HG02885 (cell line): ENCODE results near the gene CDK5RAP2.

ENCODE experiments used
- ATAC-seq: cut with Tn5 transposase; IDR thresholded peaks from one replicate; pipeline ENCODE4 v1.9.1; 2021; ENCODE audit warnings: mild to moderate bottlenecking; ENCODE audit not compliant: unreplicated experiment, poor library complexity

CDK5RAP2 gene

DNA sequence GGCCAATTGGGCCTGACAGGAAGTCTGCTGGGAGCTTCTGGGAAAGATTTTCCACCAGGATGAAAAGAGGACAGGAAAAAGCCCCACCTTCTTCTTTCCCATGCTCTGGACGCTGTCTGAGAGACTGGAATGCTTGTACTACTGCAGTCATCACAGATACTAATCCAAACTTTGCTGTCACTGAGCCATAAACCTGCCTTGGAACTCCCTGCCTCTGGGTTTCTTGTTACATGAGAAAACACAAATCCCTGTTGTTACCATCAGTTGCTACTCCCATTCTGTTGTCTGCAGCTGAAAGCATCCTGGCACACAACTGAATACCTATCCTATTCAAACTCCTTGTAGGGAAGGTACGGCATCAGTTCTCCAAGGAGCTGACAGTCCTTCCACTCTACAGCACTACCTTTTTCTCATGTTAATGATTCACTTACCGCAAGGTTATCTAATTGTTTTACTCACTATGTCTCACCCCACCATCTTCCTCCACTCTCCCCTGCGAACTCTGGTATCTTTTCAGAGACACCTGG, 167.5 kb downstream of the CDK5RAP2 start:
- no peak for ATAC-seq

DNA sequence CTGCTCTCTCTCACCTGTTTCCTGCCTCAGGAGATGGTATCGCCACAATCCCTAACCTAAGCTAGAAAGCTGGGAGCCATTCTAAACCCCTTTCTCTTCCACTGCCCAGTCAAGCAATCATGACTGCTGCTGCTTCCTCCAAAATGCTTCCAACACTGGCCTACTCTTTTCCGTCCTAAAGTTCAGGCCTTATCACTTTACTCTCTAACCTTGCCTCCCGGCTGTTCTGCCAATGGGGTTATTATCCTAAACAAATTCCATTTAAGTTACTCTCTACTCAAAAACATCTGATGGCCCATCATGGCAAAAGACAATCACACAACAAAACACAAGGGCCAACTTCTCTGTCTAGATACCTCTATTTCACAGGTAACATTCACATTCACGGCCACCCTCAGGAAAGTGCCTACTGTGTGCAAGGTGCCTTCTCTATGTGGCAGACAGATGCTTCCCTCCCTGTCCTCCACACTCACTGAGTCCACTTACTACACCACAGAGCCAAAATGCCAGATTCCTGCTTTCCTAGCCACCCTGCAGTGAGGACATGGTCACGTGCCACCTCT, 168.0 kb downstream of the CDK5RAP2 start:
- no peak for ATAC-seq

DNA sequence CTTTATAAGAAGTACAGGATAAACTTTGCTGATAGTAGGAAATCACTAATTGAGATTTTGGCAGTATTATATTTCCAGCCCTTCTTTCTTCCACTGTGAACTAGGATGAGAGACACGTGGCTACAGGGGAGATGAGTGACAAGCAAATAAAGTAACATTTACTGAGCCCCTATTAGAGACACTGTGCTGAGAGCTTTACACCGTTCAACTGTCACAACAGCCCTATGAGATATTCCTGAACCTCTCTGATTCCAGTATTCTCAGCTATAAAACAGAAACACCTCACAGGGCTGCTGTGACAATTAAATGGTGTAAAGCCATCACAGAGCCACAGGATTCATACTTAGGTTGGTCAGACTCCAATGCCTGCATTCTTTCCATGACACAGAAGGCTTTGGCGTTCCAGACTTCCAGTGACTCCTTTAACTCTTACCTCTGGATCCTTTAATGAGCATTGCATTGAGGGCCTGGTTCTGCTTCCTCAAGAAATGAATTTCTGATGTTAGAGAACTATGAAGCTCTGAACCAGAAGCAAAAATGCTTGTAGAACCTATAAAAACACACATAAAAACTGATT, 169.0 kb downstream of the CDK5RAP2 start:
- no peak for ATAC-seq

DNA sequence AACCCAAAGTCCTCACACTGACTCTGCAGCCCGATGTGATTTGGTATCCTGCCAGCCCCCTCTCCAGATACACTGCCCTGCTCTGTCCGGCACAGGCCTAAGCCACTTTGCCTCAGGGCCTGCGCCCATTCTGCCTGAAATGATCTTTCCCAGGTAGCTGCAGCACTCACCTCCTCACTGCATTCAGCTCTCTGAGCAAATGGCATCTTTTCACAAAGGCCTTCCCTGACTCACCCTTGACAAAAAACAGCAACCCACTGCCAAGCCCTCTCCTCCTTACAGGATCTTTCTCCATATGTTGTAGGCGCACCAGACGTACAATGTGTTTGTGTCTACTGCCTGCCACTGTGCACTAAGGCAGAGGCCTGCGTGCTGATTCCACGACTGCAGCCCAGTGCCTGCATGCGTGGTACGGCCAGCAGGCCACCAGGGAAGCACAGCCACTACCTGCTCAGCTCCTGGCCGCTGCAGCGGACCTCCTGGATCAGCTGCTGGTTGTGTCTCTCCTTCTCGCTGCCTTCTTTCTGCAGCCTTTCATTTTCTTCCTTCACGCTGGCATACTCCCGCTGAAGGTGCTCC, 171.2 kb downstream of the CDK5RAP2 start:
- no peak for ATAC-seq

DNA sequence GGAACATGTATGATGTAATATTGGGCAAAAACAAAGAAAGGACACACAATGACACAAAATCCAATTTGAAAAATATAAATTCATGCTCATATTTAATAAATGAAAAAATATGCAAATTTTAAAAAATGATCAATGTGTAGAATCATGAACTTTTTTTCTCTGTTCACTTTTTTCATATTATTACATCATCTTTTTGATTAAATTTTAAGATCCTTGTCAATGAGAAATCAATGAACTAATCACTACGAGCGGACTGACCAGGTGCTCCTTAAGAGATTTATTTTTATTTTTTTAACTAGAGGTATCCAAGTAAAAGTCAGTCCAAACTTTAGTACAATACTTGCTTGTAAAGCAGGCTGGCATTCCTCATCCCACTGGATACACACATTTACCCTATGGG, 174.1 kb downstream of the CDK5RAP2 start:
- no peak for ATAC-seq

DNA sequence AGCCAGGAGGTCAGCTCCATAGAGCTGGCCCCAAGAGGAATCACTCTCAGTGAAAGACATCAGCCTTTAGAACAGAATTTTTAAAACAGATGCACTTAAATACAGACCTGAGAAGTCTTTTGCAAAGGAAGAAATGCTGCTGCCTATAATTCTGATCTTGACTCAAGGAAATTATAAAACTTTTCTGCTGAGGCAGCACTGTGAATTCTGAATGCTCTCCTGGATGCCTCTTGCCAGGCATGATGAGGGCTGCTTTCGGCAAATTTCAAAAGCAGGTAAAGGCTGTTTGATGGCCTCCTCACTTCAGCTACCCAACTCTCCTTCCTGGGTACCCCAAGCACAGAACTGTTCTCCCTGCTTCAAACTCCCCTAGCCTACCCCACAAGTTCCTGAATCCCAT, 174.8 kb downstream of the CDK5RAP2 start:
- no peak for ATAC-seq

DNA sequence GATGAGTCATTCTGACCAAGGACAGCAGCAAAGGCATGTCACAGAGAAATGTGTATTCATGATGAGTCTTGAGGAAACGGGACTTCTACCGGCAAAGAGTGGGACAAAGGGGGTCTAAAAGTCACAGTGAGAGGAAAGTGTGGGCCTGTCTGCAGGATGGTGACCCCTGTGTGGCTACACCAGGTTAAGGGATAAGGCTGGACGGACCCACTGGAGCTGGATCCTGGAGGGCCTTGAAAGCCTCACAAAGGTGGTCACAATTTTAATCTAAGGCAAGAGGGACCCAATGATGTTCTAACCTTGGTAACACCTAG, 176.5 kb downstream of the CDK5RAP2 start:
- ATAC-seq = no peak

DNA sequence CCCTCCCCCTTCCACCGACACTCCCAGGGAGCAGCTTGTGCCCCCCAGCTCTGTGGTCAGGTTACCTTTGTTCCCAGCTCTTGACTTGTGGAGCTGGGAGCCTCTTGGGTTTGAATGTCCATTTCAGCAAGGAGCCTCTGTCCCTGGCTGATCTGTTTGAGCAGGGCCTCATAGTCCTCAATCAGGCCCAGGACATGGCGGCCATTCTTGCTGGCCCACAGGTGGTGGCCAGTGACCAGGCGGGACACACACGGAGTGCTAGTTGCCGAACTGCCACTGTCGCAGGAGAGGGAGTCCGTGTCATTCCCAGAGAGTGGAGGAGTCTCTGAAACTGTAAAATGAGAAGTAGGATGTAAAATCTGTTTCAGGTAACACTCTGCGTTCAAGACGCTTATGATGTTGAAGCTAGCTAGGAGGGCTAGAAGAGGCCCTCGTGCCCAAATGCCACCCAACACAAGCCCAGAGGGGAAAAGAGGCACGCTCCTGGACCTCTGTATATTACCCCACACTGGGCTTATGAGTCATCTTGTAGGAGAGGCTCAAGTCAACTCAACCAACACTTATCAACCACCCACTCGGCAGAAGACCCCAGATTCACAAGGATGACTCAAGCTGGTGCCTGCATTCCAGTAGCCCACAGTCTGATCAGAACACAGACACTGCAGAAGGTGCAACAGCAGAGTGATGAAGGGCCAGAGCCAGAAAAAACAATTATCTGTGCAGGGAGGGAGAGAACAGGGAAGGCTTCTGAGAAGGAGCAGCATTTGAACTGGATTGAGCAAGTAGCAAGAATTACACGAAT, 177.0 kb downstream of the CDK5RAP2 start:
- ATAC-seq = no peak

DNA sequence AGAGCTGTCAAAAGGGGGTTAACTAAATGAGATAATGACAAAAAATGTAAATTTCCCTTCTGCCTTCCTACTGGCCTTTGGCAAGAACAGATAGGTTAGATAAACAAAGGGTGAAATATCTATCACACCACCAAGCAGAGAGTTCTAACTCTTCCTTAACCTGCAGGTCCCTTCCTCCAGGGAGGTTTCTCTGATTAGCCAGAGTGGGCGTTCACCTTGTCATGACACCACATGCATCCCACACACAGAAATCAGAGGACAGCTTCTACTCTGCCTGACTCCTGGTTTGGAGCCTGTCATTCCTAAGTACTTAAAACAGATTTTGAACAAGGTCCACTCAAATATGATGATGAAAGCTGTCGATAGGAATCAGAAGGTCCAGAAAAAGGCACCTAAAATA, 180.0 kb downstream of the CDK5RAP2 start:
- no peak for ATAC-seq

DNA sequence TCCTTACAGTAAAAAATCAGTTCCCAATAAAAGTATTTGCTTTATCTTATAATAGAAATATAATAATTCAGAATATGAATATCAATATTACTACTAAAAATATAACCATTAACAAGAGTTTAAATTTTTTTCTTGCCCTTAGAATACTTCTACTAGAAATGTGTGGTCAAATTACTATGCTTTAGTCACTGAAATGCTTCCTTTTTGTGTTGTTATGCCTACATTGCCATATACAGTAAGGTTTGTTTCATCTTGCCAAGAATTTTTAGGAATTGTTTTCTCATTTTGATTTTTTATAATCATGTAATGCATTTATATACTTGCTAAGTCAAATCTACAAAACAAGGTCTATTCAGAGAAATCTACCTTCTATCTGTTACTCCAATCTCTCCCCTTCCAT, 181.7 kb downstream of the CDK5RAP2 start:
- no peak for ATAC-seq

DNA sequence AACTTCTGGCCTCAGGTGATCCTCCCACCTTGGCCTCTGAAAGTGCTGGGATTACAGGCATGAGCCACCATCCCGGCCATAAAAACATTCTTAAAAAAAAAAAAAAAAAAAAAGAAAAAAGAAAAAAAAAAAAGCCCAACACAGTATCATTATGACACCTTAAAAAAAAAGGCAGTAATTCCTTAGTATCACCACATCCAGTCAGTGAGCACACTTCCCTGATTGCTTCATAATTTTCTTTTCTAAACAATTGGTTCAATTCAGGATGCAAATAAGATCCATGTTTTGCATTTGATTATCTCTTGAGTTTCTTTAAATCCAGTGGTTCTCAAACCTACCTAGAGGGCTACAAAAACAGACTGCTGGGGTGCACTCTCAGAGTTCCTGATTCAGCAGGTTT, 182.5 kb downstream of the CDK5RAP2 start:
- ATAC-seq = no peak

DNA sequence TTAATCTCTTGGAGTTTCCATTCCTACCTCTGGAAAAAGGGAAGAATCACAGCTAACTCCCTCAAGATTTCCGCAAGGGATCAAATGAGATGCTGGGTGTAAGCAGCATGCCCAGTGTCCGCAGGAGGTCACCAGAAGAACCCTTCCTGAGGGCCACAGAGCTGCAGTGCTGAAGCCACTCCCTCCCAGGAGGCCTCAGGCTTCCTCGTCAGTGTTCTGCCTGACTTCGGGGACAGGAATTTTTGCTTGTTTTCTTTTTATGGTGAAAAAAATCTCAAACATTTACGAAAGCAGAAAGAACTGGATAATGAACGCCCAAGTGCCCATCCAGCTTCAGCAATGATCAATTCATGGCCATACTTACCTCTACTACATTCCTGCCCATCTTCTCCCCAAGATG, 183.0 kb downstream of the CDK5RAP2 start:
- ATAC-seq = no peak

DNA sequence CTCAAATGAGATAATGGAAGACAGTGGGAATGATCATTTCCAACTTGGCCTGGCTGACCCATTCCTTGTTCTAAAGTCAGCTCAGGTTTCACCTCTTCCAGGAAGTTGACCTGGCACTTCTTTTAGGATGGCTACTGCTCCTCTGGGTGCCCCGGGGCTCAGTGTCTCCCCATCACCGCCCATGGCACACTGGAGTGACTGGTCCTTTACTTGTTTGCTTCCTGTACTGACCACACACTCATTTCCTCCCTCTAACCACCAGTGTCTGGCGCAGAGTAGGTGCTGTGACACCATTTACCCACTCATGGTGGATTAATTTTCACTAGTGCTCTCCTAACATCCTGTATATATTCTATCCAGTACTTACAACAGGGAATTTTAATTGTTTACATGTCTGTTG, 183.5 kb downstream of the CDK5RAP2 start:
- ATAC-seq = no peak

DNA sequence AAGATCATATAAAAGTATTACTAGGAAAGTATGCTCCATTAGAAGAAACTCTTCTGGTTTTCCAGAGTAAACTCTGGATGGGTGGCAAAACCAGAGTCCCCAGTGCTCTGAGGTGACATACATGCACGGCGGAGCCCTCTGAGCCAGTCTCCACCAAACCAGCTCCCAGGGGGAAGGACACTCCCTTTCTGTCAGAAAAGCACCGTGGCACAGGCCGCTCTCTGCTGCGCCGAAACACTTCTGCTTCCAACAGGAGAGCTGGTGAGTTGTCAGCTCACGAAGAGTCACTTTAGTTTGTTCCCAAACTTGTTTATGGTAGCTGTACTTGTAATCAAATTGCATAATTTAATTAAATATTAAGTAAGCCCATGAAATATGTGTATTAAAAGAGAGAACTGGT, 184.6 kb downstream of the CDK5RAP2 start:
- ATAC-seq = no peak

DNA sequence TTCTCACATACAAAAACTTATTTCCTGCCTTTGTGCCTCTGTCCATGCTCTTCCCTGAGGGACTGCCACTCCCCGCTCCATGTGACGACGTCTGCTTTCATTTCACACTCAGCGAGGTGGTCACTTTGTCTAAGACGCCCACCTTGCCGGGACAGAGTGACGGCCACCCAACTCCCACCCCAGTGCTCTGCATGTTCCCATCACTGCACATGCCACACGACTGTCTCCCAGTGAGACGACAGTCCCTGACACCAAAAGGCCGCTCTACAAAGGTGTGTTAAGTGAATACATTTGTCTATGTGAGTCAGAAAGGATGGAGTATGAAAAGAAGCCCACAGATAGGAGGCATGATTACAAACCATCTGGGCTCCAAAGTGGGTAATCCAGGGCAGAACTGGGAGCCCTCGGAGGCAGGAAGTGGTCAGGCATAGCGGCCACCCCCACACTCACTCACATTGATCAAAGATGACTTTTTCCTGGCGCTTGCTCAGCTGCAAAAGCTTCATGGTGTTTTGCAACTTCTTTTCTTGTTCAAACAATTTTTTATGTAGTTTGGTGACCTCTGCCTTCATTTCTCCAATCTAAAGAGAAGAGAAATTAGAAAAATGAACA, 185.8 kb downstream of the CDK5RAP2 start:
- ATAC-seq = no peak

DNA sequence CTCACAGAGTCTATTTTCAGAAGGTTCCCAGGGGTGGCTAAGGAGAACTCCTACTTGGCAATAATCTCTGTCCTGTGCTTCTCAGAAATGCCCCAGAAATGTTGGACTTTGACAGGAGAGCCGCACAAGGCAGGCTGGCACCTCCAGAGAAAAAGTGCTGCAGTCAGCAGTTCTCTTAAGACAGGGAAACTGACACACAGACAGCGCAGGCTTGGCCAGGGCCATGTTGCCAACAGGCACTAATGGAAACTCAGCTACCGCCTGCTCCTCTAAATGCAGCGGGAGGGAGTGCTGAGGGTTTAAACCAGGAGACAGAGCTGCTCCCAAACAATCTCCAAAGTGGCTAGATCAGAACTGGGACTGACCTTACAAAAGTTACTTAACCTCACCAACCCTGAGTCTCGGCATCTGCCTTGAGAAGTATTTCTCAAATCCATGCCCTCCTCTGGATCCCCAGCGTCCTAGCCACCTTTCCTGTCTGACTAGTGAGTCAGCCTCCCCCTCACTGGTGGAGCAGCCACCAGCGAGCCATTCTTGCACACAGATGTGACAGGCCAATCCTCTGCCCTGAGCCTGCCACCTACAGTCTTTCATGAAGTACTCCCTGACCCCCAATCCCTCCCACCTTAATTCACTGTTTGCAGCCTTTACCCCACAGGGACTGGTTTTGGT, 186.4 kb downstream of the CDK5RAP2 start:
- no peak for ATAC-seq

DNA sequence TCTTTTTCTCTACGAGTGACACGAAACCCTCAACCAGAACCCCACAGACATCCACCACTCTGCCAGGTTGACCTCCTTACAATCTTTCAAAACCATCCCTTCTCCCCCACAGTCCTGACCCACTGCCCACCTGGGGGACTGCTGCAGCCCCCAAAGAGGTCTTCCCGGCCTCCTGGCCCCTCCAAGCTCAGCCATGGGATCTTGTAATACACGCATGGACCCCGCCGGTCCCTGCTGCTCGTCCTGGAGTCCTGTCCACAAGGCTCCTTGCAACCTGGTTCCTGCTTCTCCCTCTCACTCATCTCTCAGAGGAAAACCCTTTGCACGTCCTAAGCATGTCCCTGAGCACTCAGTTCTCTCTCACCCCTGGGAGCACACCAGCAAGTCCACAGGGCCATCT, 187.3 kb downstream of the CDK5RAP2 start:
- no peak for ATAC-seq

DNA sequence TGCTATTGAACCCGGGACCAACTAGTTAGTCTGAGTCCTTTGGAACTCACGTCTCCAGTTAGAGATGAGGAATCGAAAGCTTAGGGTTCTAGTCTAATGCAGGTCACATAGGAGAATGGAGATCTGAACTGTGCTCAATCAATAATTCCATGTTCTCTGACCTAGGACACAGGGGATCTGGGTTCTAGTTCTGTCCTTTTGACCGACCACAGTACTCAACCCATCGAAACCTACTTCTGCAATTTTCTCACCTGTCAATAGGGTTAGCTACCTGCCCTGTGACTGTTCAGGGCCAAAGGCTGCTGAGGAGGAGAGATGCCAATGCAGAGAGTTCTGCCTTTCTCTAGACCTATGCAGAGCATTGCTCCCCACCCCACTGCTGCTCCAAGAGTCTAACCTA, 187.7 kb downstream of the CDK5RAP2 start:
- ATAC-seq = no peak

DNA sequence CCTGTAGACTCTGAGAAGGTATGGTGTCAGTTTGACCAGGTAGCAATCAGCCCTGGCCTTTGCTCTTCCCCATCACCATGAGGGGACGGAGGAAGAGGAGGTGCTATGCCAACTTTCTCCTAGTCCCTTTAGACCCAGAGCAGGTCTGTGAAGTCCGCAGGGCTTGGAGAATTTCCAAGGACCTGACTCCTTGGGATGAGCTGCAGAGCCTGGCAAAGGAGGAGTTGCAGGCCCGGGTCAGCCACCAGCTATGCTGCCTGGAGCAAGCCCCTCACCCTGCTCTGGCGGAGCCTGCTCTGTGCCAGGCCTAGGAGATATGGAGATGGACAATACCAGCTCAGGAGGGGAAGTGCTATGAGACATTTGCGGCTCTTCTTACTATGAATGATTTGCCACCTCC, 188.3 kb downstream of the CDK5RAP2 start:
- no peak for ATAC-seq

DNA sequence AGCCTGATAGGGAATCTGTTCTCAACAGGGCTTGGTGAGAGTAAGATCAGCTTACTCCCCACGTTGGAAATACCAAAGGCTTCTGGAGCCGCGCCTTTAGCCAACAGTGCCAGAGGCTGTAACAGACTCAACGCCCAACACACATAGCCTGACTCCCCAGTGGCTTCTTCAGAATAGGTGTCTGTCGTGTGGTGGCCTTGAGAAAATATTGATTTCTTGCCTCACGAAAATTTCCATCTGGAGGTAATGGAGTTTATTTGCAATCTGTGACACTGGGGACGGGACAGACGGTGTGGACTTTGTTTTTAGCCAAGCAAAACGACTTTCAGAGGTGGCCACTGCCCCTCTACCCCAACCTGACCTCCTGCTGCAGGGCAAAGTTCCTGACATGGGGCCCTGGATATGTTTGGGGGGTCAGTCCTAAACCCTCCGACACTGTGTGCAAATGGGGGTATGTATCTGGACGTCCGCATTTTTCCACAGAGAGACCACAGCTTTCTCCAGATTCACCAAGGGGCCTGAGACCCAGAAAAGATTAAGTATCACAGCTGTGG, 189.3 kb downstream of the CDK5RAP2 start:
- no peak for ATAC-seq
